ENCODE measurements around the gene AK5.
A peak's percentile ranks its signal among the peaks of the same experiment; 100 is the strongest.

Gene AK5

GRCh38 chr1:77238462-77238861 is 43.4 kb upstream of the AK5 start:
- no peak overlapping the region for H3K23ac ChIP-seq (ENCODE audit: low read depth, low read length, poor library complexity)
- no peak overlapping the region for H2AFZ ChIP-seq (ENCODE audit: low read length)
- H4K8ac ChIP-seq (ENCODE audit: low read depth, low read length): no peak overlapping the region
- no peaks in the 10 kb centered on the region for H3K79me1 ChIP-seq (ENCODE audit: low read depth, low read length)
- no peaks in the 10 kb centered on the region for H3K27me3 ChIP-seq (ENCODE audit: control insufficient read depth in 3 of 3, insufficient read depth in 3 of 3, low read depth in 1 of 3, low read length in 3 of 3)
- no peaks in the 10 kb centered on the region for H3K36me3 ChIP-seq (replicated peaks in 1 of 2; ENCODE audit: control insufficient read depth in 2 of 2, insufficient read depth in 2 of 2, low read length in 2 of 2)
- H2AK5ac ChIP-seq (ENCODE audit: low read depth, low read length): no peak overlapping the region
- H3K4ac ChIP-seq (ENCODE audit: low read length): no peak overlapping the region
- no peak overlapping the region for H2BK5ac ChIP-seq (ENCODE audit: low read length)
- H3K9me3 ChIP-seq (replicated peaks in 1 of 2; ENCODE audit: control insufficient read depth in 2 of 2, insufficient read depth in 1 of 2, low read depth in 1 of 2, low read length in 2 of 2): peaks cover 2 to 8% of the 10 kb centered on the region in 2 donors
- no peak overlapping the region for H3K4me2 ChIP-seq (ENCODE audit: insufficient read depth, low read length, poor library complexity, severe bottlenecking)
- no peak overlapping the region for H3K9ac ChIP-seq (ENCODE audit: low read depth, low read length, poor library complexity)
- H2BK12ac ChIP-seq (ENCODE audit: low read length): no peak overlapping the region
- H3K18ac ChIP-seq (ENCODE audit: low read length): no peak overlapping the region
- no peak overlapping the region for H3K4me3 ChIP-seq (ENCODE audit: low read length in 2 of 2)
- H2BK15ac ChIP-seq (ENCODE audit: low read length): no peak overlapping the region
- no peak overlapping the region for H2BK120ac ChIP-seq (ENCODE audit: low read depth, low read length)
- no peak for DNase-seq (ENCODE audit: low spot score)
- H4K91ac ChIP-seq (ENCODE audit: low read depth, low read length, poor library complexity): no peak overlapping the region
- H3K27ac ChIP-seq (replicated peaks; ENCODE audit: low read length): no peak overlapping the region
- H3K4me1 ChIP-seq (ENCODE audit: control insufficient read depth in 2 of 2, insufficient read depth in 1 of 2, low read depth in 1 of 2, low read length in 2 of 2): no peaks in the 10 kb centered on the region
- no CpG with 5 or more reads among the region's 1 CpG for WGBS, 2 donors (ENCODE audit: extremely low coverage in 2 of 2, insufficient read length in 2 of 2, insufficient replicate concordance in 1 of 2)
- H3K14ac ChIP-seq (ENCODE audit: low read length): peak overlapping the region; percentile 89

- H3K27me3 ChIP-seq (ENCODE audit: control insufficient read depth in 3 of 3, insufficient read depth in 3 of 3, low read depth in 1 of 3, low read length in 3 of 3): no peaks in the 10 kb centered on the region
- no peak overlapping the region for H3K14ac ChIP-seq (ENCODE audit: low read length)
- H3K4me2 ChIP-seq (ENCODE audit: insufficient read depth, low read length, poor library complexity, severe bottlenecking): no peak overlapping the region
- H3K23ac ChIP-seq (ENCODE audit: low read depth, low read length, poor library complexity): no peak overlapping the region
- H4K91ac ChIP-seq (ENCODE audit: low read depth, low read length, poor library complexity): no peak overlapping the region
- peak overlapping the region; percentile 93 for H3K4ac ChIP-seq (ENCODE audit: low read length)
- no peaks in the 10 kb centered on the region for H3K4me1 ChIP-seq (ENCODE audit: control insufficient read depth in 2 of 2, insufficient read depth in 1 of 2, low read depth in 1 of 2, low read length in 2 of 2)
- H3K36me3 ChIP-seq (replicated peaks in 1 of 2; ENCODE audit: control insufficient read depth in 2 of 2, insufficient read depth in 2 of 2, low read length in 2 of 2): no peaks in the 10 kb centered on the region
- no peak overlapping the region for H2BK120ac ChIP-seq (ENCODE audit: low read depth, low read length)
- DNase-seq (ENCODE audit: low spot score): no peak
- H2AFZ ChIP-seq (ENCODE audit: low read length): no peak overlapping the region
- H3K79me1 ChIP-seq (ENCODE audit: low read depth, low read length): no peaks in the 10 kb centered on the region
- no peak overlapping the region for H2BK15ac ChIP-seq (ENCODE audit: low read length)
- no peak overlapping the region for H3K4me3 ChIP-seq (ENCODE audit: low read length in 2 of 2)
- peak overlapping the region; percentile 83 for H3K18ac ChIP-seq (ENCODE audit: low read length)
- H2BK5ac ChIP-seq (ENCODE audit: low read length): no peak overlapping the region
- no peak overlapping the region for H3K27ac ChIP-seq (replicated peaks; ENCODE audit: low read length)
- no CpG with 5 or more reads among the region's 3 CpGs for WGBS, 2 donors (ENCODE audit: extremely low coverage in 2 of 2, insufficient read length in 2 of 2, insufficient replicate concordance in 1 of 2)
- no peak overlapping the region for H3K9ac ChIP-seq (ENCODE audit: low read depth, low read length, poor library complexity)
- H3K9me3 ChIP-seq (replicated peaks in 1 of 2; ENCODE audit: control insufficient read depth in 2 of 2, insufficient read depth in 1 of 2, low read depth in 1 of 2, low read length in 2 of 2): peaks cover 2 to 6% of the 10 kb centered on the region in 2 donors
- no peak overlapping the region for H2AK5ac ChIP-seq (ENCODE audit: low read depth, low read length)
- H4K8ac ChIP-seq (ENCODE audit: low read depth, low read length): no peak overlapping the region
- H2BK12ac ChIP-seq (ENCODE audit: low read length): no peak overlapping the region
These were observed 42.5 kb upstream of the AK5 start for GRCh38 chr1:77239311-77239710.

GRCh38 chr1:77245830-77246229 is 36.0 kb upstream of the AK5 start:
- Histone ChIP-seq H3K23ac (ENCODE audit: low read depth, low read length, poor library complexity) (no peak overlapping the region), H3K27ac (replicated peaks; ENCODE audit: low read length) (no peak overlapping the region), H3K79me1 (ENCODE audit: low read depth, low read length) (no peaks in the 10 kb centered on the region), H3K27me3 (ENCODE audit: control insufficient read depth in 3 of 3, insufficient read depth in 3 of 3, low read depth in 1 of 3, low read length in 3 of 3) (no peaks in the 10 kb centered on the region), H2AFZ (ENCODE audit: low read length) (no peak overlapping the region), H3K4ac (ENCODE audit: low read length) (no peak overlapping the region), H4K8ac (ENCODE audit: low read depth, low read length) (no peak overlapping the region), H2BK15ac (ENCODE audit: low read length) (no peak overlapping the region), H3K4me1 (ENCODE audit: control insufficient read depth in 2 of 2, insufficient read depth in 1 of 2, low read depth in 1 of 2, low read length in 2 of 2) (no peaks in the 10 kb centered on the region), H3K4me3 (ENCODE audit: low read length in 2 of 2) (no peak overlapping the region), H2BK5ac (ENCODE audit: low read length) (no peak overlapping the region), H3K18ac (ENCODE audit: low read length) (no peak overlapping the region), H3K36me3 (replicated peaks in 1 of 2; ENCODE audit: control insufficient read depth in 2 of 2, insufficient read depth in 2 of 2, low read length in 2 of 2) (no peaks in the 10 kb centered on the region), H3K9ac (ENCODE audit: low read depth, low read length, poor library complexity) (no peak overlapping the region), H2BK120ac (ENCODE audit: low read depth, low read length) (no peak overlapping the region), H4K91ac (ENCODE audit: low read depth, low read length, poor library complexity) (no peak overlapping the region), H3K9me3 (replicated peaks in 1 of 2; ENCODE audit: control insufficient read depth in 2 of 2, insufficient read depth in 1 of 2, low read depth in 1 of 2, low read length in 2 of 2) (peaks cover 2 to 16% of the 10 kb centered on the region in 2 donors), H3K4me2 (ENCODE audit: insufficient read depth, low read length, poor library complexity, severe bottlenecking) (no peak overlapping the region), H3K14ac (ENCODE audit: low read length) (no peak overlapping the region), H2AK5ac (ENCODE audit: low read depth, low read length) (no peak overlapping the region), H2BK12ac (ENCODE audit: low read length) (no peak overlapping the region)
- WGBS, 2 donors (ENCODE audit: extremely low coverage in 2 of 2, insufficient read length in 2 of 2, insufficient replicate concordance in 1 of 2): no CpG with 5 or more reads among the region's 2 CpGs
- DNase-seq (ENCODE audit: low spot score): no peak

GRCh38 chr1:77250126-77250525 is 31.7 kb upstream of the AK5 start:
- H4K91ac ChIP-seq (ENCODE audit: low read depth, low read length, poor library complexity): no peak overlapping the region
- H3K18ac ChIP-seq (ENCODE audit: low read length): no peak overlapping the region
- DNase-seq (ENCODE audit: low spot score): no peak
- peaks cover 8 to 22% of the 10 kb centered on the region in 2 donors for H3K9me3 ChIP-seq (replicated peaks in 1 of 2; ENCODE audit: control insufficient read depth in 2 of 2, insufficient read depth in 1 of 2, low read depth in 1 of 2, low read length in 2 of 2)
- H3K9ac ChIP-seq (ENCODE audit: low read depth, low read length, poor library complexity): no peak overlapping the region
- no peaks in the 10 kb centered on the region for H3K27me3 ChIP-seq (ENCODE audit: control insufficient read depth in 3 of 3, insufficient read depth in 3 of 3, low read depth in 1 of 3, low read length in 3 of 3)
- no peak overlapping the region for H3K14ac ChIP-seq (ENCODE audit: low read length)
- H3K36me3 ChIP-seq (replicated peaks in 1 of 2; ENCODE audit: control insufficient read depth in 2 of 2, insufficient read depth in 2 of 2, low read length in 2 of 2): no peaks in the 10 kb centered on the region
- H2AFZ ChIP-seq (ENCODE audit: low read length): no peak overlapping the region
- H3K4me2 ChIP-seq (ENCODE audit: insufficient read depth, low read length, poor library complexity, severe bottlenecking): no peak overlapping the region
- H3K27ac ChIP-seq (replicated peaks; ENCODE audit: low read length): no peak overlapping the region
- no peak overlapping the region for H3K4ac ChIP-seq (ENCODE audit: low read length)
- no peak overlapping the region for H2AK5ac ChIP-seq (ENCODE audit: low read depth, low read length)
- H3K23ac ChIP-seq (ENCODE audit: low read depth, low read length, poor library complexity): no peak overlapping the region
- H4K8ac ChIP-seq (ENCODE audit: low read depth, low read length): no peak overlapping the region
- H2BK12ac ChIP-seq (ENCODE audit: low read length): no peak overlapping the region
- H3K4me1 ChIP-seq (ENCODE audit: control insufficient read depth in 2 of 2, insufficient read depth in 1 of 2, low read depth in 1 of 2, low read length in 2 of 2): no peaks in the 10 kb centered on the region
- H3K79me1 ChIP-seq (ENCODE audit: low read depth, low read length): no peaks in the 10 kb centered on the region
- H2BK5ac ChIP-seq (ENCODE audit: low read length): no peak overlapping the region
- no peak overlapping the region for H3K4me3 ChIP-seq (ENCODE audit: low read length in 2 of 2)
- WGBS, 2 donors (ENCODE audit: extremely low coverage in 2 of 2, insufficient read length in 2 of 2, insufficient replicate concordance in 1 of 2): no CpG with 5 or more reads among the region's 1 CpG
- H2BK15ac ChIP-seq (ENCODE audit: low read length): no peak overlapping the region
- no peak overlapping the region for H2BK120ac ChIP-seq (ENCODE audit: low read depth, low read length)
